Ovary (tissue), 3 donors: Measurements from ENCODE around the gene ABCA13.

ENCODE experiments used
- CTCF ChIP-seq, 3 donors: fragments of 450-650 bp in 2 of 3; fragments of 200-600 bp in 1 of 3; IDR thresholded peaks; one replicate each; pipeline versions ENCODE4 v1.5.1 to v1.8.0; 2016 to 2022; ENCODE audit warnings: antibody characterized with exemption in 3 of 3, mild to moderate bottlenecking in 1 of 3
- EP300 ChIP-seq: sonication (generic); formaldehyde crosslinking; IDR thresholded peaks from one replicate; pipeline ENCODE4 v1.6.1; 2017; ENCODE audit warnings: antibody characterized with exemption
- donor health status: DM: no; HTN: no; CAD: no.

GRCh38 chr7:48376263-48376662, 205.0 kb downstream of the ABCA13 start:
- no peak for TF ChIP-seq CTCF (IDR thresholded peaks at IDR 0.05)
- no peak for TF ChIP-seq EP300
